GM11168 (cell line): Measurements from ENCODE around the gene DQX1.

Source experiments
- in situ Hi-C: fragments of 300-500 bp; cut with MboI; formaldehyde crosslinking; loops from one replicate; pipeline ENCODE4 v1.12.0; 2022; ENCODE audit warnings: low sequenced_read_pairs; ENCODE audit not compliant: unreplicated experiment

DQX1 gene

DNA sequence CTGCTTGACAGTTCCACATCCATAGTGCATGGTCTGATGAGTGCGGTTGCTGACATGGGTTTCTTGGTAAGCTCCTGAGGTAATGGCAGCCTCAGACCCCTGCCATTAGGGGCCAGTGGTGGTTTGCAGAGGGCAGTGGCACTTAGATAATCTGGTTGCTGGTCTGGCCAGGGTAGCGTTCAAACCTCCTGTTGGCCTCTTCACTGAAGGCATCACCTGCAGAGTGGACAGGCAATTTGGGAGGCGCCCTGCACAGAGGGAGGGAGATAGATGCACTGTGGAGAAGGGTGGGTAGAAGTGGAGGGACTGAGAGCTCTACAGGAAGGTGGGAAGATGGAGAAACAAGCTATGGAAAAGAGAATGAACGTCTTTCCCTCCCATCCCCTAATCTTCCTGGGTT, 7.4 kb upstream of the DQX1 start:
- in situ Hi-C loops = no loop called here

DNA sequence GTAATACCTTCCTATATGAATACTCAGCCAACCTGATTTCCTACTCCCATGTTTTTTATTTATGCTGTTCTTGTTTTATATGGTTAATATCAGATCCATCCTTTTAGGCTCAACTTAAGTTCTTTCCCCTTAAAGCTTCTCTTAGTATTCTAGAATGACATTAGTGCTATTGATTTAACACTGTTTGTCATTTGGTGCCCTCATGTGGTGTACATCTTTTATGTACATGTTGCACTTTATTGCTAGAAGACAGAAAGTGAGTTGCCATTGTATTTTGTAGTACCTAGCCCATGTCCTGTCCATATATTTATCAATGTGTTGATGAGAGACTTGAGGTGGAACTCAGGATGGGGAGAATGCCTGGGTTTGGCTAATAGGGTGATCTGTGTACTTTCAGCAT, 6.2 kb upstream of the DQX1 start:
- in situ Hi-C loops = no loop called here

DNA sequence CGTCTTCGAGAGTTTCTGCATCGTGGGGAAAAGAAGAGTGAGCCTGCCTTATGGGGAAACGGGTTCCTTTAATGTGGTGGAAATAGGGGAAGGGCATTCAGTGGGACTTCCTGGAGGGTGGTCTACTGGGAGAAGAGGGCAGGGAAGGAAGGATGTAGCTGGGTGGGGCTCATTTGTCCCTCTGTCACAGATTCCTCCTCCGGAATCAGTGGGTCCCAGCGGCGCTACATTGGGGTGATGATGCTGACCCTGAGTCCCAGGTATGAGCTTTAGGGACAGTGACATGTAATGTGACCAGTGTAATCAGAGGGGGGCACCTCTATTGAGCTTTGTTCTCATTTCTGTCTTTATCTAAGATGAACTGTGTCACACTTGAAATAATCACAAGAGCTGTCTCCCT, 5.6 kb upstream of the DQX1 start:
- in situ Hi-C loops = no loop called here

GRCh38 chr2:74530239-74531187, 4.5 kb upstream of the DQX1 start:
- in situ Hi-C loops = no loop called here

- in situ Hi-C loops = no loop called here
Observed at GRCh38 chr2:74529357-74530238, 3.6 kb upstream of the DQX1 start, which contains the start of the genes AUP1 and HTRA2. Gene AUP1 (minus strand): TSS chr2:74529706. CDS start chr2:74529629, 77 bp downstream. Gene HTRA2 (plus strand): TSS chr2:74529933. CDS start chr2:74530007, 74 bp downstream.

GRCh38 chr2:74528600-74529356, 2.7 kb upstream of the DQX1 start:
- in situ Hi-C loops = no loop called here

DNA sequence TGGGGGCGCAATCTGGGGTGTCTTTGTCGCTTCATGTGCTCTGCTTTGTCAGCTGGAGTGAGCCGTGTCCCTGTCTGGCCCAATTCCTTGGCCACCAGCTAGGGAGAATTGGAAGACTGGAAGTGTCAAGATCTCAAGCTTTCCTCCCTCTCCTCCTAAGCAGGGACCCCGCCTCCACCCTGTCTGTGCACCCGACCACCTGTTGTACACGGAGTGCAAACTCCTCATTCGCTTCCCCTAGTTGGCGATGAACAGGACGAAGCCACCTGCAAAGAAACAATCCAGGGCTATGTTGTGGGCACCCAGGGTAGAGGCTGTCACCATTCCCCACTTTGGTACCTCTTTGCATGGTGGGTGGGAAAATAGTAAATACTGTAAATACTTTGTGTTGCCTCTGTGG, 1.7 kb upstream of the DQX1 start:
- in situ Hi-C loops = no loop called here

GRCh38 chr2:74526649-74527230, 709 bp upstream of the DQX1 start:
- in situ Hi-C loops = no loop called here

DNA sequence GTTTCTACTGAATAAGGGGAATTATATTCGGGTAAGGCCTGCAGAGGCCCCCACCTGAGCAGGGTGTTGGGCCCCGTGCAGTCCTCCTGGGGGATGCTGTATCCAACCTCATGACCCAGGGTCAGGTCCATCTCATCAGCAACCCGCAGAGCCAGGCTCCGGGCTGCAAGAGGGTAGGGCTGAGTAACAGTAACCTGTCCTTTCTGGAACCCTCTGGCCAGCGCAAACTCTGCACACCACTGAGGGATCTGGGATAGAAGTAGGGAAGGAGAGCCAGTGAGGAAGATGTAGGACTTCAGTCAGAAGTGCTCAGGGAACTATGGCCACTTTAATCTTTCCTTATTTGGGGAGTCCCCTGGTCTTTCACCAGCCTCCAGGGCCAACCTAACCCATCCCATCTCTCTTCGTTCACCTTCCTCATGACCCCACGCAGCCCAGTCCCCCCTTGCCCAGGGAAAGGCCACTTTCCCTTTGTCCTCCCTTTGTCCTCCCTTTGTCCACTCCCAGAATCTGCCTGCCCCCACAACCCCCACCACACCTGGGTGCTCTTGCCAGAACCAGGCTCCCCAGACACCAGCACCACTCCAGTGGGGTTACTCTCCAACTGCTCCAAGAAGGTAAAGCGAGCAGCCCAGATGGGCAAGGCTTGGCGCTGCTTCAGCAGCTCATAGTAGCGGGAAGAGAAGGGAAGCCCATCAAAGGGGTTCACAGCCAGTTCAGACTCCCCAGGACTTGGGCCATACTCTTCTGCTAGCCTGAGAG, 895 bp downstream of the DQX1 start:
- in situ Hi-C loops = no loop called here

DNA sequence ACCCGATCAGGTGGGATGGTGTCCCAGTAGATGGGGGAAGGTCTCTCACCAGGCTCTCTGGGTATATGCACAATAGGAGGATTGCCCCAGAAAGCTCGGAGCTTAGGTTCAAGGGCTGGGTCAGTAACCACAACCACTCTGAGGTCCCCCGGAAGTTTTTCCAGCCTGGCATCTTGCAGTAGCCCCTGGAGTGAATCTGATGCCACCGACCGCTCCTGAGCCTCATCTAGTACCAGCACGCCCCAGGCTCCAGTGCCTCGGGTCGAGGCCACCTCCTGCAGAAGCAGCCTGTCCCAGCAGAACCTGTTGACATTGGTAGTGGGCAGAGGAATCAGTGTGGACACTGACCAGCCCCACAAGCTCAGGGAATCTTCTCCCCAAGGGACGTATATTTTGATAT, 2.0 kb downstream of the DQX1 start:
- in situ Hi-C loops = no loop called here

- in situ Hi-C loops = no loop called here
Observed at GRCh38 chr2:74522516-74522915, 3.5 kb downstream of the DQX1 start.

- in situ Hi-C loops = no loop called here
Observed at GRCh38 chr2:74516650-74517049, 9.4 kb downstream of the DQX1 start.

GRCh38 chr2:74515981-74516633, 9.9 kb downstream of the DQX1 start:
- in situ Hi-C loops = no loop called here

GRCh38 chr2:74515271-74515980, 10.6 kb downstream of the DQX1 start:
- in situ Hi-C loops = no loop called here

- in situ Hi-C loops = no loop called here
Observed at GRCh38 chr2:74514368-74515270, 11.4 kb downstream of the DQX1 start, which contains the start of gene TLX2. Gene TLX2 (plus strand): TSS chr2:74514450. CDS start chr2:74514807, 357 bp downstream.

GRCh38 chr2:74513605-74514367, 12.2 kb downstream of the DQX1 start:
- in situ Hi-C loops = no loop called here
